Measurements from ENCODE around the gene CACNB2. TPM values are rescaled to one million over a fixed set of nuclear protein-coding genes. Genes with fewer than 3 reads are reported as not detected.
"Not testable (repeated sequence)": the region's sequence is repeated elsewhere in the genome, so short reads cannot be mapped to it uniquely, and the experiment has no call there.

Gene CACNB2
- total RNA-seq, 4 donors from 2014 or later, result 0.81 to 13.9 (median 4.5) TPM

GRCh38 chr10:18563003-18563726, 422.9 kb downstream of the CACNB2 start:
- Histone ChIP-seq H3K27ac (no peak overlapping the region), H3K9me3 (no peaks in the 10 kb centered on the region), H3K27me3 (no peaks in the 10 kb centered on the region), H3K4me3 (replicated peaks in 1 of 3) (no peak overlapping the region), H3K36me3 (no peaks in the 10 kb centered on the region), H3K4me1 (no peaks in the 10 kb centered on the region)
- intact Hi-C loops (cut with DNase I), result no loop called here
- DNase-seq, result no peak
- TF ChIP-seq POLR2A (IDR thresholded peaks at IDR 0.05), result no peak
- no peak for TF ChIP-seq CTCF (IDR thresholded peaks at IDR 0.05)
- 95 to 96% methylated on average over 6 of the region's 6 CpGs for WGBS, 2 donors

GRCh38 chr10:18565006-18565405, 424.8 kb downstream of the CACNB2 start:
- intact Hi-C loops (cut with DNase I), result no loop called here
- no peak for DNase-seq
- Histone ChIP-seq H3K9me3 (no peaks in the 10 kb centered on the region), H3K27ac (no peak overlapping the region), H3K4me1 (no peaks in the 10 kb centered on the region), H3K4me3 (replicated peaks in 1 of 3) (no peak overlapping the region), H3K27me3 (no peaks in the 10 kb centered on the region), H3K36me3 (no peaks in the 10 kb centered on the region)
- TF ChIP-seq POLR2A (IDR thresholded peaks at IDR 0.05), result no peak
- TF ChIP-seq CTCF (IDR thresholded peaks at IDR 0.05), result no peak
- 96 to 97% methylated on average over 5 of the region's 5 CpGs for WGBS, 2 donors

GRCh38 chr10:18566177-18566576, 426.0 kb downstream of the CACNB2 start:
- Histone ChIP-seq H3K4me1 (no peaks in the 10 kb centered on the region), H3K36me3 (no peaks in the 10 kb centered on the region), H3K27ac (no peak overlapping the region), H3K9me3 (no peaks in the 10 kb centered on the region), H3K4me3 (replicated peaks in 1 of 3) (no peak overlapping the region), H3K27me3 (no peaks in the 10 kb centered on the region)
- TF ChIP-seq CTCF (IDR thresholded peaks at IDR 0.05) (no peak), POLR2A (IDR thresholded peaks at IDR 0.05) (no peak)
- intact Hi-C loops (cut with DNase I), result no loop called here
- no peak for DNase-seq
- 84 to 94% methylated on average over 4 of the region's 4 CpGs for WGBS, 2 donors

- no peaks in the 10 kb centered on the region for H3K36me3 ChIP-seq
- H3K4me1 ChIP-seq, result no peaks in the 10 kb centered on the region
- H3K9me3 ChIP-seq, result no peaks in the 10 kb centered on the region
- TF ChIP-seq CTCF (IDR thresholded peaks at IDR 0.05) (no peak), POLR2A (IDR thresholded peaks at IDR 0.05) (no peak)
- no peaks in the 10 kb centered on the region for H3K27me3 ChIP-seq
- intact Hi-C loops (cut with DNase I), result no loop called here
- no peak overlapping the region for H3K4me3 ChIP-seq (replicated peaks in 1 of 3)
- no peak overlapping the region for H3K27ac ChIP-seq
- DNase-seq, result no peak
- 96 to 99% methylated on average over 3 of the region's 3 CpGs for WGBS, 2 donors
Observed at GRCh38 chr10:18567343-18567856, 427.2 kb downstream of the CACNB2 start.

- H3K36me3 ChIP-seq; H3K27ac ChIP-seq; H3K4me1 ChIP-seq; DNase-seq; H3K9me3 ChIP-seq; H3K4me3 ChIP-seq (replicated peaks in 1 of 3); intact Hi-C loops (cut with DNase I); H3K27me3 ChIP-seq: not testable (repeated sequence)
- WGBS, 2 donors, result 94 to 99% methylated on average over 2 of the region's 2 CpGs
Observed at GRCh38 chr10:18570386-18570785, 430.2 kb downstream of the CACNB2 start.
